Urothelium cell line (cell line): Measurements from ENCODE around the gene TNFRSF4.
"Not testable (repeated sequence)": the region's sequence is repeated elsewhere in the genome, so short reads cannot be mapped to it uniquely, and the experiment has no call there.

Source experiments
- DNase-seq: peaks from one replicate; pipeline ENCODE4 v3.0.0; 2011; ENCODE audit warnings: low spot score, mixed read lengths
- FAIRE-seq: peaks from 2 replicates; lab custom pipeline; 2011; peaks lifted over from hg19 to GRCh38; lab: Jason Lieb, UNC

Gene TNFRSF4

GRCh38 chr1:1213345-1214265, at the start of gene TNFRSF4:
TSS of gene TNFRSF4 (minus strand) at chr1:1214153. CDS start at chr1:1214127, 26 bp downstream.
- FAIRE-seq (no peak), DNase-seq (no peak)

- DNase-seq (no peak), FAIRE-seq (no peak)
Measured at GRCh38 chr1:1262758-1263157, 48.8 kb upstream of the TNFRSF4 start.

DNA sequence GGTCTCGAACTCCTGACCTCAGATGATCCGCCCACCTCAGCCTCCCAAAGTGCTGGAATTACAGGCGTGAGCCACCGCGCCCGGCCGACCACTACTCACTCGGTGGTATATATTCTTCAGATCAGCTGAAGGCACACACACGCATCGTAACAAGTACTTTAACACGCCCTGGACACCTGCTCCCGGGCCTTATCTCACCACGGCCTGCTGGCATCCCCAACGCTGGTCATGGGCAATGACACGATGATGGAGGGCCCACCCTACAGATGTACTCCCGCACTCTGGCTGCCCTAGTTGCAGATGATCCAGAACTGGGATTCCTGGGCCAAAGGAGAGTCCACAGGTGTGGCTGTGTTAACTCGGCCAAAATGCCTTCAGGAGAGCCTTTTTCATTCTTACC, 48.1 kb upstream of the TNFRSF4 start:
- FAIRE-seq: no peak
- no peak for DNase-seq

GRCh38 chr1:1260843-1261560, 47.0 kb upstream of the TNFRSF4 start:
- FAIRE-seq (no peak), DNase-seq (no peak)

DNA sequence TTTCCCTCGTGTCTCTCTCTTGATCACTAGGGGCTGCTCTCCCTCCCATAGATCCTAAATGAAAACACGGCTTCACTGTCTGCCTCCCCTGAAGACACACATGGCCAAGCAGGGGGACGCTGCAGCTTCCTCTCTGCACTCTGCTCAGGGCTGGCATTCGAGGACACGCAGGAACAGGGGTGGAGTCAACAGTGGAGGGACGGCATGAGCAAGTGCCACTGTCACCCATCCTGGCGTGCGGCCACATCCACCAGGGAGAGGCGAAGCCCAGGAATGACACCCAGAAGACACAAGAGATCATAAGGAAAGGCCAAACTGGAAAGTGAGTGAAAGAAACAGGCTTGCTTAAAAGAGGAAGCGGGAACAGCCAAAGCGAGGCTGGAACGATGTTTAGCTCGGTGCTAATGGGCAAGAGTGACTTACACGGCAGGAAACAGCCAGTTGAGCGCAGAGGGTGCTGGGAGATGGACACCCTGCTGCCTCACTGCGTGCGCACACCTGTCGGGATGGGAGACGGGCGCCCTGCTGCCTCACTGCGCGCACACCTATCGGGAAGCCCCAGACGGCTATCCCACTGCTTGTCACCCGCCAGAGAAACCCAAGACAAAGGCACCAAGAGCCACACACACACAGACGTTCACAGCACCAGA, 46.1 kb upstream of the TNFRSF4 start:
- no peak for FAIRE-seq
- DNase-seq: no peak

DNA sequence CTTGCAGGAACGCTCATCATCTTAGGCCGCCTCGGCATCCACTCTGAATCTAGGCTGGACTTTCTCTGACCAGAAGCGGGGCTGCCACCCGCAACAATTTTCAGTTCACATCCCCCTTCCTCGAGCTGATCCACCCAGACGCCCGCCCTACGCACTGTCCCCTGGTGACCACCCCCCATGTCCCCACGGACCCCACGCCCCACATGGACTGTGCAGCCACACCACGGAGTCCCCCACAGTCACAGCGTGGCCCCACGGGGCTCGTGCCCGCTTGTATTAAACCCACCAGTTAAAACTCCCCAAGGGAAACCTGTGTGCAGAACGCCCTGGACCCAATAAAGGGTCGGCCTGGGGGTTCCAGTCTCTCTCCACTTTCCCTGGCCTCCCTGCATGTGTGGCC, 45.6 kb upstream of the TNFRSF4 start:
- FAIRE-seq: no peak
- no peak for DNase-seq

- no peak for DNase-seq
- FAIRE-seq: peak; percentile 98
Measured at GRCh38 chr1:1259119-1259488, 45.2 kb upstream of the TNFRSF4 start.

GRCh38 chr1:1256956-1257871, 43.3 kb upstream of the TNFRSF4 start:
- DNase-seq (no peak), FAIRE-seq (no peak)

DNA sequence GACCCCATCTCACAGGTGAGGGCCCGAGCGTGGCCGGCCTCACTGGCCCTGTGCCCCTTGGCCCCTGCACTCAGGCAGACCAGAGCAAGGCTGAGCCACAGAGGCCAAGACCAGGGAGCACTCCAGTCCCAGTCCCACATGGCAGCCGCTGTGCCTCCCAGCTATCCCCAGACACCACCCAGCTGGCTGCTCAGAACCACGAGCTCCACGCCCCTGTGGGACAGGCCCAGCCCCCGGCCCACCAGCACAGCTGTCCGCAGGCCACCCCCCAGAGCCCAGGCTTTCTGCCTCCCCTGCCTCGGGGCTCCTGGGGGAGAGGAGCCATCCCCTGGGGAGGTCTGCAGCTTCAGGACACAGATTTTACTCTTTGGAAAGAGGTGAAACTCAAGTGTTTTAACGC, 41.7 kb upstream of the TNFRSF4 start:
- FAIRE-seq (no peak), DNase-seq (no peak)

DNA sequence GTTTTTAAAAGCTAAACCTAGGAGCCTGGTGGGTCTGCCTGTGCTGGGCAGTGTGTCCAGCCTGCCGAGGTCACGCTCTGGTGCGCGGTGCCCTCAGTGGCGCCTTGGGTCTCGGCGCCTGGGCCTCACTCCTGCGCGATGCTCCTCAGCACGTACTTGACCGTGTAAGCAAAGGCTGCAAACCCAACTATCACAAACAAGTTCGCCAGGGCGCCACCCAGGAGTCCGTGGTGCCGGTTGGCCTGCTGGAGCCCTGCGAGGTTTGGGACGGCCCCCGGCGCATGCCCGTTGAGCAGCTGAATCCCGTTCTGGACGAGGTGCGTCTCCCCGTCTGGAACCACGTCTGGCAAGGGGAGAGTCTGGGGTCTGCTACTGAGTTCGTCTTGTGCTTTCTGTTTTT, 41.1 kb upstream of the TNFRSF4 start:
- DNase-seq: no peak
- FAIRE-seq: no peak

DNA sequence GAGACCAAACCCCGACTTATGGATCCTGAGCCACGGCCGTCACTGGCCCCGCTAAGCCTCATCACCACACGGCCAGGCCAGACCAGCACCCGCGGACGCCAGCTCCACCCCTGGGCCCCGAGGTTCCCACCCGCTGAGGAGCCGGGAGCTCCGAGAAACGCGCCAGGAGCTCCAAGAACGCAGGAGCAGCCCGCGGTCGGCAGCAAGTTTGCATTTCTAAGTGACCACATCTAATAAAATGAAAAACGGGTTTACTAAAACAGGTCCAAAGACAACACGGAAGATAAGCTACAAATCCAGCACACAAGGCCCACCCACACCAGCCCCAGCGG, 40.7 kb upstream of the TNFRSF4 start:
- DNase-seq (no peak), FAIRE-seq (no peak)

- DNase-seq (no peak), FAIRE-seq (no peak)
Measured at GRCh38 chr1:1253972-1254666, 40.2 kb upstream of the TNFRSF4 start.

DNA sequence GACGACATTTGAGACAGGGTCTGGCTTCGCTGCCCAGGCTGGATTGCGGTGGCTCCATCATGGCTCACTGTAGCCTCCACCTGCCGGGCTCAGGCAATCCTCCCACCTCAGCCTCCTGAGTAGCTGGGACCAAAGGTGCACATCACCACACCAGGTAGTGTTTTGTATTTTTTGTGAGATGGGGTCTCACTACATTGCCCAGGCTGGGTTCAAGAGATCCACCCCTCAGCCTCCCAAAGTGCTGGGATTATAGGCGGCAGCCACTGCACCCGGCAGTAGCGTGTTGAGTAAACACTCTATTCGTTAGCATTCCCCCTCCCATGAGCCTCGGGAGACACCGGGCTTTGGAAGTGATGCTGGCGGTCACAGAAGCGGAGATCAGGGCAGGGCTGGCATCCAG, 39.4 kb upstream of the TNFRSF4 start:
- FAIRE-seq: no peak
- DNase-seq: no peak

GRCh38 chr1:1250786-1251284, 36.9 kb upstream of the TNFRSF4 start:
- DNase-seq: no peak
- FAIRE-seq: no peak

- not testable (repeated sequence) for FAIRE-seq, DNase-seq
Measured at GRCh38 chr1:1248009-1248913, 34.3 kb upstream of the TNFRSF4 start.

DNA sequence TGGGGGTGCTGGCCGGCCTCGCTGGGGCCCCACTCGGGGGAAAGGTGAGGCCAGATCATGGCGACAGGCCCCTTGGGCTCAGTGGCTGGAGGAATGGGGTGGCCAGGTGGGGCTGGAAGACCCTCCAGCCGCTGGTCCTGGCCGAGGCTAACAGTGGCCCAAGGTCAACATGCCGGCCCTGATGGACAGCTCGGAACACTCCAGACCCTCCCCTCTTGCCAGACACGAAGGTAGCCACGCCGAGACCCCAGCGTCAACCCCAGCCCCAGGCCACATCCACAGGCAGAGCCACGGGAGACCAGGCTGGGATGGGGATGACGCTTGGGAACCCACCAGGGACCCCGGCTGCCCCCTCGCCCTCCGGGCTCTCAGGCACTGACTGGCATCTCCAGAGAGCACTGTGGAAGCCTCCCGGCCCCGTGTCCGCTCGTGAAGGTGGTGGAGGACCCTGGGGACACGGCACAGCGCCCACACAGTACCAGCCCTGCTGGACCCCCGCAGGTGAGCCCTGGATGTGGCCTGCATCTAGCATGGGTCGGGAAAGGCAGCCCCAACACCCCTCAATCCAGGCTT, 33.5 kb upstream of the TNFRSF4 start:
- DNase-seq (no peak), FAIRE-seq (no peak)

DNA sequence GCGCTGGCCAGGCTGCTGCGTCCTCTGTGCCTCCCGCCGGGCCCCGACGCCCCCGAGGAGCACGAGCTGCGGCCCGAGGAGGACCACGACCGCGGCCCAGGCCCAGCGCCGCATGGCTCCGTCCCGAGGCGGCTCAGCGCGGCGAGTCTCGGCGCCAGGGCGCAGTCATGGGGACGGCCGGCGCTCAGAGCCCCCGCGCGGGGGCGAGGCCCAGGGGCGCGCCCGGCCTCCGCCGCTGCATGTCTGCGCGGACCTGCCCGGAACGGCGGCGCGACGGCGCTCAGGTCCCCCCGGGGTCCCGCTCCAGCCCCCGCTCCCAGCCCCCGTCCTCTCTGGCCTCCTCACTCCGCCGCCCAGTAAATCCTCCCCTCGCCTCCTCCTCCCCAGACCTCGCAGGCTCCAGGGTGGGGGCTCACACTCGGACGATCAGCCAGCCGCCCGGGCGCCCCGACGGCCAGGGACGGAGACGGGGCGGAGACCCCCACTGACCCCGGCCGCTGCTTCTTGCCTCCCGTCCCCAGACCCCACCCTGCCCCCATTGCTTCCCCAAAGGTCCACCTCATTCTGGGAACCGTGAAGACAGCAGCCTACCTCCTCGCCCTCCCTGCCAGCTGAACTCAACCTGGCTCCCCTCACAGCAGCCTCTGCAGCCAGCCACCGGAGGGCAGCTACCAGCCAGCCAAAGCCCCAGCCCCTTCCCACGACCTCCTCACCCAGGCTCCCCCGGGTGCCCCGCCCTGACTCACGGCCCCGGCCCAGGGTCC, 32.8 kb upstream of the TNFRSF4 start, which contains the start of gene C1QTNF12:
Gene C1QTNF12 (minus strand): TSS at position 146 of the 764 bp plus-strand sequence. CDS start 32 bp downstream, at position 114.
- FAIRE-seq (no peak), DNase-seq (no peak)
